Omental fat pad (tissue), 4 donors: ENCODE results near the gene GLRX5. TPM values are rescaled to one million over a fixed set of nuclear protein-coding genes. Genes with fewer than 3 reads are reported as not detected.

ENCODE experiments used
- ATAC-seq: fragments of 150-250 bp; one replicate; pipeline ENCODE4 v1.9.1; 2016; ENCODE audit warnings: mild to moderate bottlenecking, moderate library complexity; ENCODE audit not compliant: low FRiP score
- DNase-seq: peaks from one replicate; pipeline ENCODE4 v3.0.0-alpha.2; 2019; ENCODE audit warnings: low spot score
- total RNA-seq, 4 donors: library from RNA; depleted of rRNA; stranded (reverse); fragments of >200 nt; gene quantifications; one replicate each; pipeline ENCODE4 v1.1.0, GENCODE V29; 2016
- TF ChIP-seq, protein P1 (sequence below), 3 donors: fragments of 450-650 bp; IDR thresholded peaks; one replicate each; pipeline ENCODE4 v1.5.1; 2016 to 2017; ENCODE audit warnings: antibody characterized with exemption in 3 of 3, mild to moderate bottlenecking in 3 of 3, moderate library complexity in 2 of 3

The GLRX5 gene
- total RNA-seq, 4 donors from 2014 or later = 25.5 to 36.8 (median 27.2) TPM

DNA sequence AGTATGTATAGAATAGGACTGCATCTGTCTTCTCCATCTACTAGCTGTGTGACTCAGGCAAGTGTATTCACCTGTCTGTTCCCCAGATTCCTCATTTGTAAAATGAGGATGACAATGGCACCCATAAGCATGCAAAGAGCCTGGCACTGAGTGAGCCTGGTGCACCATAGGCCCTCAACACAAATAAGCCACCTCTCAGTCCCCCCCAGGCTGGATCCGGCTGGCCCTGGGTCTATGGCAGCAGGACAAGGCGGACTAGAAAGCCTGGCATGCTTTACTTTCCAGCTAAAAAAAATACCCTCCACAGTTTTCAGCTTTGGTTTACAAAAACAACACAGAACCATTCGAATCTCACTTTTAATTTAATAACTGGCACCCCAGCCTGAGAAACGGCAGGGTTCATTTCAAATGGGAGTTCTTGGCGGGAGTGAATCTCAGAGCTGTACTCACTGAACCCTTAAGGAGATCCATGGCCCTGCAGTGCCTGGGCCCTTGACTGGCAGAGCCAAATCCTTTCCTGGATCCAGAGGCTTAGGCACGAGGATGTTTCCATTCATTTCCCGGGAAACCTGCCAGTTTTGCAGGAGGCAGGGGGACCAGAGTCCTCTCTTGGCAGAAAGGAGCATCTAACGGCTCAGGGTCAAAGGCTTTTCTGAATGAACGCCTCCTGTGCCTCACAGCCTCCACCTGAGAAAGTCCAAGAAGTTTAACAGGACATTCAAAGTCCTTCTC lies 36.1 kb upstream of the GLRX5 start:
- no peak for ATAC-seq
- TF ChIP-seq, protein P1, sequence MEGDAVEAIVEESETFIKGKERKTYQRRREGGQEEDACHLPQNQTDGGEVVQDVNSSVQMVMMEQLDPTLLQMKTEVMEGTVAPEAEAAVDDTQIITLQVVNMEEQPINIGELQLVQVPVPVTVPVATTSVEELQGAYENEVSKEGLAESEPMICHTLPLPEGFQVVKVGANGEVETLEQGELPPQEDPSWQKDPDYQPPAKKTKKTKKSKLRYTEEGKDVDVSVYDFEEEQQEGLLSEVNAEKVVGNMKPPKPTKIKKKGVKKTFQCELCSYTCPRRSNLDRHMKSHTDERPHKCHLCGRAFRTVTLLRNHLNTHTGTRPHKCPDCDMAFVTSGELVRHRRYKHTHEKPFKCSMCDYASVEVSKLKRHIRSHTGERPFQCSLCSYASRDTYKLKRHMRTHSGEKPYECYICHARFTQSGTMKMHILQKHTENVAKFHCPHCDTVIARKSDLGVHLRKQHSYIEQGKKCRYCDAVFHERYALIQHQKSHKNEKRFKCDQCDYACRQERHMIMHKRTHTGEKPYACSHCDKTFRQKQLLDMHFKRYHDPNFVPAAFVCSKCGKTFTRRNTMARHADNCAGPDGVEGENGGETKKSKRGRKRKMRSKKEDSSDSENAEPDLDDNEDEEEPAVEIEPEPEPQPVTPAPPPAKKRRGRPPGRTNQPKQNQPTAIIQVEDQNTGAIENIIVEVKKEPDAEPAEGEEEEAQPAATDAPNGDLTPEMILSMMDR (IDR thresholded peaks at IDR 0.05) = no peak
- no peak for DNase-seq

DNA sequence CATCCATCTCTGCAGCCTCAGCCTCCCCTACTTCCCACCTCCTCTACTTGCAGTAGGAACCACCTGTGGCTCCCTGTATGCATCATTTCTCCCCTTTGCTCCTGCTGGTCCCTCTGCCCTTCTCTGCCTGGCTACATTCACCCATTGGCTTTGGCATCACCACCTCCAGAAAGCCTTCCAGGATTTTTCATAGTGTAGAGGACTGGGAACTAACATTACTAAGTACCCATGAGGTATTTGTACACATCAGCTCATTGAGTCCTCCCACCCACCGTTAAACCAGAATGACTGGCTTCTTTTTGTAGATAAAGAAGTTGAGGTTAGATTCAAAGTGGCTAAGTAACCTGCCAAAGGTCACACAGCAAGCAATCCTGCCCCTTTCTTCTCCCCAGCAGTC lies 35.5 kb upstream of the GLRX5 start:
- no peak for ATAC-seq
- no peak for DNase-seq
- TF ChIP-seq, protein P1 (IDR thresholded peaks at IDR 0.05) = no peak

DNA sequence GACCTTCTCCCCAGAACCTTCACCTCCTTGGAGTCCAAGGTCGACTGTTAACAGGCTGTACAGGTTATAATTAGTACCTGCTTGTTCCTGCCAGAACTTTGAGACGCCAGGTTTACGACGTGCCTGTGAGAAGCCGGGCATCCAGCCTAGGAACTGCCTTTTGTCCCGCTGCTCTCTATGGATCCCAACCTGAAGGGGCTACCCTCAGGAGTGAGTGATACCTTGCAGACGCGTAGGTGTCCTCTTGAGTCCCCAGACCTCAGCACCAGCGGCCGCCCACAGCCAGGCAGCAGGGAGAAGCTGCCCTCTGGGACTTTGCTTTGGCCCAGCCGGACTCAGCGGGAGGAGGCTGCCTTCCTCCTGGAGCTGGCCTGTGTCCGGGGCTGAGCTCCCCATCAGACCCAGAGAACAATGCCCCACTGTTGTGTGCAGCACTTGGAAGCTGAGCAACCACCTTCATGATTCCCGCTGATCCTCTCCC lies 34.6 kb upstream of the GLRX5 start:
- DNase-seq = no peak
- TF ChIP-seq, protein P1 (IDR thresholded peaks at IDR 0.05) = no peak
- no peak for ATAC-seq

DNA sequence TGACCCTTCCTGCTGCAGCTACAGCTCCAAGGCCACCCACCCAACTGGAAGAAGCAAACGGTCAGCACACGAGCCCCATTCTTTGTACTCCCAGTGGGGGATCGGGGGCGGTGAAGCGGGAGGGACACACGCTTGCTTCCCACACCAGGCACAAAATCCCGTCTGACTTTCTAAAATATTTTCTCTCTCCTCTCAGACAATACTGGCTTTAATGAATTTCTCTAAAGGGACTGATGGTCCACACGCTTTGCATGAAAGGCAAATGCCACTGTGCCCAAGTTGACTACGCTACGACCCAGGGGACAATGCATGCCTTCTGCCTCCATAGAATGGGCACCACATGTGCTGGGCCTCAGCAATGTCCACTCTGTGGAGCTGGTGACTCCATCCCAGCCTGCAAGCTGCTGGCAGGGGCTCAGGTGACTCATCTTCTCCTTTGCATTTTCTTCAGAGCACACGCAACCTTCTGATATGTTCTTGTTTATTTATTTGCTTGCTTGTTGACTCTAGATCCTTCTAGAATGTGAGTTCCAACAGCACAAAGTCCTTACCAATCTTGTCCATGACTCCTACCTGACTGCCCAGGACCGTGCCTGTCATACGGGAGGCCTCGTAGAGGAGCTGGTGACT lies 34.0 kb upstream of the GLRX5 start:
- ATAC-seq = no peak
- TF ChIP-seq, protein P1 (IDR thresholded peaks at IDR 0.05) = no peak
- DNase-seq = no peak

DNA sequence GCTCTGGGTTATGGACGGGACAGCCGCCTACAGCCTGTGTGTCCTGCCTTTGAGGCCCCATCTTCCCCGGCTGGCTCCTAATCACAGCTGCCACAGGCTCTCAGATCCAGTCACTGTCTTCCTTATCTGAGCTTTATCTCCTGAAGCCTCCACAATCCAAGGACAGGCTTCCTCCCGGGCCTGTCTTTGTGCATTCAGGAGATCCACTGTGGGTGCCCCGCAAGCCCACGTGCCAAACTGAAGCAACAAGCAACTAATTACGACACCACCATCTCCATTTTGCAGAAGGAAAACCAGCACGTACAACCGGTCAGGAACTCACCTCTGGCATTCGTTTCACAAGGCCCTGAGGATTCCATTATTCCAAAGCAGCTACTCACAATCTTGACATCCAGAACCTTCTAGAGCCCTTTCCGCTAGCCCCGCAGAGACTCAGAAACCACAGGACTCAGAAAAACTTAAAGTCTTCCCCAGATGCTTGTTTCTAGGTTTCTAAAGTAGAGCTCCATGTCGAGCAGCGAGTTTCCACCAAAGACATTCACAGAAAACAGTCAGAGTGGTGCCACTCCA lies 32.4 kb upstream of the GLRX5 start:
- ATAC-seq (no peak), DNase-seq (no peak)
- TF ChIP-seq, protein P1 (IDR thresholded peaks at IDR 0.05) = no peak

DNA sequence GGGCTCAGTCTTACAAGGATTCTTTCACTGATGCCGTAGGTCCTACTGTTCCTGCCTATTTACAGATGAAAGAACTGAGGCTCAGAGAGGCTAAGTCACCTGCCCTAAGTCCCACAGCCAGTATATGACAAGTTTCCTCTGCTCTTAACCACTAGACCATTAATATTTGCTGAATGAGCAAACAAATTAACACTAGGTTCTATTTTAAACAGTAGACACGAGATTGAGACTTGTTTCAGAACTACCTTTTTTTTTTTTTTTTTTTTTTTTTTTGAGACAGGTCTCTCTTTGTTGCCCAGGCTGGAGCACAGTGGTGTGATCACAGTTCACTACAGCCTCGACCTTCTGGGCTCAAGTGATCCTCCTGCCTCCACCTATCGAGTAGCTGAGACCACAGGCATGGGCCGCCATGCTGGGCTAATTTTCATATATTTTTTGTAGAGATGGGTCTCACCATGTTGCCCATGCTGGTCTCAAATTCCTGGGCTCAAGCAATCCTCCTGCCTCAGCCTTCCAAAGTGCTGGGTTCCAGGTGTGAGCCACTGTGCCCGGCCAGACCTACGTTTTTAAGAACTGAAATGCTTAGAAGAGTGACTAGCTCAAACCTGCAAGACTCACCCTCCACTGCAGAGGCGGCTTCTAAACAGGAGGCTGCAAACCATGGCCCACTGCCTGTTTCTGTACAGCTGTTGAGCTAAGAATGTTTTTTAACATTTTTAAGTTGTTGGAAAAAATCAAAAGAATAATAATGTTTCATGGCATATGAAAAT lies 31.3 kb upstream of the GLRX5 start:
- TF ChIP-seq, protein P1 (IDR thresholded peaks at IDR 0.05) = no peak
- no peak for DNase-seq
- no peak for ATAC-seq
